OCI-LY1 (cell line): ENCODE data around the gene C1orf226.

ENCODE experiments used
- EZH2 ChIP-seq: fragments of 200-600 bp; sonication (generic), shearing (Covaris generic); IDR thresholded peaks from 2 replicates; pipeline ENCODE4 v1.8.0; 2017; ENCODE audit warnings: borderline replicate concordance, mixed run types, mild to moderate bottlenecking, antibody characterized with exemption, low read length, moderate library complexity, mixed read lengths
- TF ChIP-seq, protein P1 (sequence below): fragments of 200-600 bp; sonication (generic), shearing (Covaris generic); IDR thresholded peaks from 2 replicates; pipeline ENCODE4 v1.5.1; 2017; ENCODE audit warnings: mild to moderate bottlenecking, antibody characterized with exemption, low read length, moderate library complexity, mixed read lengths

DNA sequence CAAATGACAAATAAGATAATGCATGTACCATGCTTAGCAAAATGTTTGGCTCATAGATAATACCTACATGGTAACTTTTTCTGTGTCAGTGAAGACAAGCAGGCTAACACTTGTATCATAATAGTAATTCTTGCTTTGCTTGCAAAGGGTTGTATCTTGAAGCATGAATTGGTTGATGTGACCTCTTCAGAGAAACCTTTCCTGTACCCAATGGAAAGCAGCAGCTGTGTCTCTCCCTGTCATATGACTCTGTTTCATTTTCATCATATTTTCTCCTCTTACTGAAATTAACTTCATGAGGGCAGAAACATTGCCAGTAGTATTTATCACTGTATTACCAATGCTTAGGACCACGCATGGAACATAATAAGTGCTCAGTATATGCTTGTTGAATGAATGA is 26.0 kb downstream of the C1orf226 start:
- TF ChIP-seq, protein P1, sequence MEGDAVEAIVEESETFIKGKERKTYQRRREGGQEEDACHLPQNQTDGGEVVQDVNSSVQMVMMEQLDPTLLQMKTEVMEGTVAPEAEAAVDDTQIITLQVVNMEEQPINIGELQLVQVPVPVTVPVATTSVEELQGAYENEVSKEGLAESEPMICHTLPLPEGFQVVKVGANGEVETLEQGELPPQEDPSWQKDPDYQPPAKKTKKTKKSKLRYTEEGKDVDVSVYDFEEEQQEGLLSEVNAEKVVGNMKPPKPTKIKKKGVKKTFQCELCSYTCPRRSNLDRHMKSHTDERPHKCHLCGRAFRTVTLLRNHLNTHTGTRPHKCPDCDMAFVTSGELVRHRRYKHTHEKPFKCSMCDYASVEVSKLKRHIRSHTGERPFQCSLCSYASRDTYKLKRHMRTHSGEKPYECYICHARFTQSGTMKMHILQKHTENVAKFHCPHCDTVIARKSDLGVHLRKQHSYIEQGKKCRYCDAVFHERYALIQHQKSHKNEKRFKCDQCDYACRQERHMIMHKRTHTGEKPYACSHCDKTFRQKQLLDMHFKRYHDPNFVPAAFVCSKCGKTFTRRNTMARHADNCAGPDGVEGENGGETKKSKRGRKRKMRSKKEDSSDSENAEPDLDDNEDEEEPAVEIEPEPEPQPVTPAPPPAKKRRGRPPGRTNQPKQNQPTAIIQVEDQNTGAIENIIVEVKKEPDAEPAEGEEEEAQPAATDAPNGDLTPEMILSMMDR: no peak
- no peak for TF ChIP-seq EZH2
